SHP77 treated with DMSO at 0.1 percent for 48 hours (cell line): ENCODE results near the gene RABGAP1L.
"Not testable (repeated sequence)": the region's sequence is repeated elsewhere in the genome, so short reads cannot be mapped to it uniquely, and the experiment has no call there.

Experiments
- DNase-seq: peaks from one replicate; lab custom pipeline; 2025; lab: John Stamatoyannopoulos, UW

Gene RABGAP1L

GRCh38 chr1:174153825-174154107 is 5.6 kb upstream of the RABGAP1L start:
- no peak for DNase-seq

GRCh38 chr1:174156437-174156836 is 2.9 kb upstream of the RABGAP1L start:
- DNase-seq = no peak

DNA sequence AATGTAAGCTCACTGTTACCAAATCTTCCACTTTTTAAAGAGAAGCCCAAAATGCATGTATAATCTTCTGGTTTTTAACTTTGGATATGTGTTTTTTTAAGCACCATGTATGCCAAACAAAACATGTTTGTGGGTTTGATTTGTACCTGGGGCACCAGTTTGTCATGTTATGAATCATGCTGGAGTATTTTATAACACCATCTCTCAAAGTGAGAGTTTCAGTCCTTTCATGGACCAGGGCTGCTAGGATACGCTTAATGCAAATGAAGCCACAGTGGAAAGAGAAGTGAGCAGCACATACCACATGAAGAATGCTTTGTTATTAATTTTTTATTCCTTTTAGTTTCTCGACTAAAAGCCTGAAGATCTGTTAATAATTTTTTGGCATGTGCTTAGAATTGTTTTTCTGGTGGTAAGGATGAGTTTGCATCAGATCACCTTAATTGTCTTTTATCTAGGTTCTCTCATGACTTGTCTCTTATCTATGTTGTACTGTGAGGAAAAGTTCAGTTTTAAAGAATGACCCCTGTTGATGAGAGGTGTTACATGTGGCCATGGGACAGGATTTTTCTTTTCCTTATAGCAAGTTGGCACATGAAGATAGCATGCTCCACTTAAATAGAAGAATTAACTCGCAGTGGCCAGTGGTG is 2.0 kb upstream of the RABGAP1L start:
- DNase-seq = no peak

DNA sequence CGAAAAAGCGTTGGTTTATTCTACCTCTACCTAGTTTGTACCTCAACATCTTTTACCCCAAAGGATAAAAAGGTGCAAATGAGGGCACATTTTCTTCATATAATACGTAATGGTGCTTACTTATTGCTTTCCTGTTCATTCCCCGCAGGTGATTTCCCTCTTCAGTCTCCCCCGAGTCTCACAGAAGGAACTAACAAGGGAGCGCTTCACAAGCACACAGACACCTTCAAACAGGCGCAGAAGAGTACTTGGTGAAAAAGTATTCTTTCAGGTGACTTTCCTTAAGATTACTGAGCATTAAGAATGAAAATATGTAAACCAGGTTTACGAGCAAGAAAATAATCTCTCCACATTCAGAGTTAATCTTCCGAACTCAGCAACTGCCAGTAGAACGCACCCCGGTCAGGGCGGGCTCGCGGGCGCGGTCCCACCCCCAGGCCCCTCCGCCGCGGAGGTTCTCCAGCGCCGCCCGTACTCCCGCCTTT is 511 bp upstream of the RABGAP1L start:
- no peak for DNase-seq

GRCh38 chr1:174160109-174160473 is 771 bp downstream of the RABGAP1L start:
- no peak for DNase-seq

DNA sequence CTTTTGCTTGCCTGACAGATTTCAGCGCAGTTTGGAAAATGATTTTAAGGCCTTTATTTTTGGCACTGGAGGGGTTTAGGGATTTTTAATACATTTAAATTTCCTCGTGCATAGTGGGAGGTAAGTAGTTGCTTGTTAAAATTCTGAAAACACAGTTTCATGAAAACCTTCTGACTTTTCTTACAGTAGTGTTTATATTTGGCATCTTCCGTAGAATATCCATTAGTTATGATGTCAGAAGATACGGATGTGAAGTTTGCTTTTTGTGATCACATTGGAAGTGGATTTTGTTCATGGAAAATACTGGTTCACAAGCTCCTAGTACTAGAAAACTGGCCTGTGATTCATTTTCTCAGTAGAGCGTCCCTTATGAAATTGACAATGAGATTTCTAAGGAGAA is 1.3 kb downstream of the RABGAP1L start:
- no peak for DNase-seq

GRCh38 chr1:174161813-174162212 is 2.5 kb downstream of the RABGAP1L start:
- DNase-seq = no peak

- DNase-seq = no peak
These were observed 5.5 kb downstream of the RABGAP1L start for GRCh38 chr1:174164826-174165225.

DNA sequence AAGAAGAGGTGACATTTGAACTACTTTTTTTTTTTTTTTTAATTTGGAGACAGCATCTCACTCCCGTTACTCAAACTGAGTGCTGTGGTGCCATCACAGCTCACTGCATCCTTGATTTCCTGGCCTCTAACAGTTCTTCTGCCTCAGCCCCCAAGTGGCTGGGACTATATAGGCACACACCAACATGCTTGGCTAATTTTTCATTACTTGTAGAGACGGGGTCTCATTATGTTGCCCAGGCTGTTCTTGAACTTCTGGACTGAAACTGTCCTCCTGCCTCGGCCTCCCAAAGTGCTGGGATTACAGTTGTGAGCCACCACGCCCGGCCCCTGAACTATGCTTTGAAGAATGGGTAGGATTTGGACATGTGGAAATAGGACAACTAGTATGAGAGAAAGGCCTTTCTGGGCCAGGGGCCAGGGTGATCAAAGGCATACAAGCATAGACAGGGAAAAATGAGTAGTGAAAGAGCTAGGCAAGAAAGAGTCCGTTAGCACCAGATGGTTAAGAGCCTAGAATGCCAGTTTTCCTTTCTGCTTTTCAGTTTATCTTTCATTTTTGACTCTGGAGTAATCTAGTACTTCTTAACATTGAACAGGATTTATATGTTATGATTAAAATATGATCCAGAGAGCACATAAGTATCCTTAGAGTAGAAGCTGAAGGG is 6.3 kb downstream of the RABGAP1L start:
- DNase-seq = no peak

GRCh38 chr1:174166530-174167264 is 7.4 kb downstream of the RABGAP1L start:
- DNase-seq = no peak

DNA sequence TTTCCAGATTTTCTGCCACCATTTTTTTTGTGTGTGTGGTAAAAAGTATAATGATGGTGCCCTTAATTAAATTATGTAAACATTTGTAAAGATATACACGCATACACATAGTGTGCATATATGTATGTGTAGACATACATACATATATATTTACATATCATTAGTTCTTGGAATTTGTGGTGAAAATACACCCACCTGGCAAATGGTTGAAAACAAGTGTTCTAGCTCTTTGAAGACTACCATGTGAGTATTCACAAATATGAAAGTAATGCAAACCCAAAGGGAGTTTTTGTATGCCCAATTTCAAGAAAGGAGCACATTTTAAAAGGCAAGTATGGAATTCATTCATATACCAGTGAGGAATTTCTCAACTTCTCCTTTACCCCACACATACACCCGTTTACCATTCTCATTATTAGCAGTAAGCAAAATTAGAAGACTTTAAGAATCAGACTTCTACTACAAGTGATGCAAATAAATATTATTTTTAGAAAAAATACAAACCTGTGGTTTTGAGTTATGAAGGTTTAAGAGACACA is 8.0 kb downstream of the RABGAP1L start:
- DNase-seq = no peak

- DNase-seq = no peak
These were observed 10.0 kb downstream of the RABGAP1L start for GRCh38 chr1:174169342-174169741.

DNA sequence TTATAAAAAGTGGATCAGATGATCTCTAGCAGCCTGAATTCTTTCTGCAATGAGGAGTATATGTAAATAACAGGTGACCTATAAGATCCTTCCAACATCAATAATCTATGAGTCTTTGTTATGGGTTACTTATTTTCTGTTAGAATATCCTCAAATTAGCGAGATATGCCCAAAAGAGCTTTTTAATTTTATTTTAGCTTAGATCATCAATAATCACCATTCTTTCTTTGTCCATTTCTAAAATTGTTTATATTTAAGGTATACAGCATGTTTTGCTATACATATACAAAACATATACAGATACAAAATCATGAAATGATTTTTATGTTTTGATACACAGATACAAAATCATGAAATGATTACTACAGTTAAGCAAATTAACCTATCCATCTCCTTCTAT is 11.8 kb downstream of the RABGAP1L start:
- DNase-seq = no peak

DNA sequence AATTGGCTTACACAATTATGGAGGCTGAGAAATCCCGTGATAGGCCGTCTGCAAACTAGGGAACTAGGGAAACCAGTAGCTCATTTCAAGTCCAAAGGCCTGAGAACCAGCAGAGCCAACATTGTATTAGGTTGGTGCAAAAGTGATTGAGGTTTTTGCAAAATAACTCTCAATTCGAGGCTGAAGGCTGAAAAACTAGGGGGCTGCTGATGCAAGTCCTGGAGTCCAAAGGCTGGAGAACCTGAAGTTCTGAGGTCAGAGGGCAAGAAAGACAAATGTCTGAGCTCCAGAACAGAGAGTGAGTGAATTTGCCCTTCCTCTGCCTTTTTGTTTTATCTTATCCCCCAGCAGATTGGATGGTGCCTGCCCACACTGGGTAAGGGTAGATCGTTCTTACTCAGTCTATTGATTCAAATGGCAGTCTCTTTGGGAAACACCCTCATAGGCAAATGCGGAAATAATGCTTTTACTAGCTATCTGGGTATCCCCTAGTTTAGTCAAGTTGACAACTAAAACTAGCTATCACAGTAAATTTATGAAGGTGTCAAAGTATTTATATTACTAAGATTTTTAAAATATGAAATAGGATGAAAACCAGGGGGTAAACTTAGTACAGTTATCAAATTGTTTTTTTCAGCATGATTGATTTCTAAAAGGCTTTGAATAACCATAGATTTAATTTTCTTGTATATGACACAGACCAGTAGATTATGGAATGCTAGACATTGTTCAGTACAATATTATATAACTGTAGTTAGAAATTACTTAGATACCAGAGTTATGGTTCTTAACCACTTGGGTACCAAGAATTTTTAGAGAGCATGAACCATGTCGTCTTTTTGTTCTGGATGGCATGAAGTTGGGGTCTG is 15.4 kb downstream of the RABGAP1L start:
- DNase-seq = no peak

- DNase-seq = not testable (repeated sequence)
These were observed 19.1 kb downstream of the RABGAP1L start for GRCh38 chr1:174178459-174178858.

DNA sequence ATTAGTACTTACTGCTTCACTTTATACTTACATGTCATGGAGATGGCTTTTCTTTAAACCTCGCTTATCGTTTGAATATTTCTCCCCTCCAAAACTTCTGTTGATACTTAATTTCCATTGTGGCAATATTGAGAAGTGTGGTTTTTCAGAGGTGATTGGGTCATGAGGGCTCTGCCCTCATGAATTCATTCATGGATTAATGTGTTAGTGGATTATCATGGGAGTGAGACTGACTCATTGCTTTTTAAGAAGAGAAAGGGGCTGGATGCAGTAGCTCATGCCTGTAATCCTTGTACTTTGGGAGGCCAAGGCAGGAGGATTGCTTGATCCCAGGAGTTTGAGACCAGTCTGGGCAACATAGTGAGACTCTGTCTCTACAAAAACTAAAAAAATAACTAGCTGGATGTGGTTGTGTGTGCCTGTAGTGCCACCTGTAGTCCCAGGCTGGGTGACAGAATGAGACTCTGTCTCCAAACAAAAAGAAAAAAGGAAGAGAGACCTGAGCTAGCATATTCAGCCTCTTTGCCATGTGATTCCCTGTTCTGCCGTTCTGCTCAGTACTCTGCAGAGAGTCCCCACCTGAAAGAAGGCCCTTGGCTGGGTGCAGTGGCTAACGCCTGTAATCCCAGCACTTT is 30.2 kb downstream of the RABGAP1L start:
- DNase-seq = no peak

DNA sequence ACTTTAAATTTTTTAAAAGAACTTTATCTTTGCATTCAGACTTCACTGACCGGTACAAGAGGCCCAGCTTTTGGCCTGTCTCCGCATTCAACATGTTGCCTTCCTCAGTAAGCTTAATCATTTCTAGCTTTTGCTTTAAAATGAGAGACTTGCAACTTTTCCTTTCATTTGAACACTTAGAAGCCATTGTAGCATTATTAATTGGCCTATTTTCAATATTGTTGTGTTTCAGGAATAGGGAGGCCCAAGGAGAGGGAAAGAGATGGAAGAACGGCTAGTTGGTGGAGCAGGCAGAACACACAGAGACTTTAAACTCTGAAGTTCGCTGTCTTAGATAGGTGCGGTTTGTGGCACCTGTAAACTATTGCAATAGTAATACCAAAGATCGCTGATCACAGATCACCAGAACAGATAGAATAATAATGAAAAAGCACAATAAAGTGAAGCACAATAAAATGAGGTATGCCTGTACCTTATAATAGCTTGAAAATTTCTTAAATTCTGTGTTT is 31.4 kb downstream of the RABGAP1L start:
- no peak for DNase-seq

DNA sequence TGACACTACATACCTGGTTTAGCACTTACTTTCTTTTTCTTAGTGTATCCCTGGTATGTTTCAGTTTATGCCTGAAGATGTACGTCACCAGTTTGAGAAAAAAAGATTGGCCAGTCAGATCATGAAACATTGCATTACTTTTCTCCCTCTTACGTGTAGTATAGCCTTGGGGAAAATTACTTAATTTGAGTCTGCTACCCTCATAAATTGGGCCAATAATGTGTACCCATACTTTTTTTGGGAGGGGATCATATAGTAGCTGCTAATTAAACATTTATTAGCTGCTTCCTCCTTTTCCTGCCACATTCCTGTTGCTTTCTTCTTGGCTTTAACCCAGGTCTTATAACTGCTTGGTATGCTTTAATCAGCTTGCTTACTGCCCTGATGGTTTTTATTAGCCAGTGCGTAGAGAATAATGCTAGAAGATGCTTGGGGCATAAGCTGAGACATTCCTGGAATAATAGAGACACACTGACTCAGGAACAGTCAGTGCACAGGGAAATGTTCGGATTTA is 32.1 kb downstream of the RABGAP1L start:
- DNase-seq = no peak

- no peak for DNase-seq
These were observed 35.1 kb downstream of the RABGAP1L start for GRCh38 chr1:174194461-174194860.

DNA sequence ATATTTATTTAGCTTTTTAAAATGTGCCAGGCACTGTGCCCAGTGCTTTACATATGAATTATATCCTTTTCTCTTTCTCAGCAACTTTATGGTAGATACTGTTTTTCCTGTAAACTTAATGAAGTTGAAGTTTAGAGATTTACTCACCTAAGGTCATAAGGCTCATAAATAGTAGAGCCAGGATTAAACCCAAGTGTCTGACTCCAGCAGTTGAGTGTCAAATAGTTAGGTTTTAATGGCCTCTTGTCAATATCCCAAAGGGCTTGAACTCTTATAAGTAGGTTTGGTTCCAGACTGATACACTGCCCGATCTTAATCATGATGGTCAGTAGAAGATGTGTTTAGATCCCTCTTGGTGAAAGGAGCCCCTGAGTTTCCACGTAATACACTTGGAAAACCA is 37.8 kb downstream of the RABGAP1L start:
- no peak for DNase-seq

DNA sequence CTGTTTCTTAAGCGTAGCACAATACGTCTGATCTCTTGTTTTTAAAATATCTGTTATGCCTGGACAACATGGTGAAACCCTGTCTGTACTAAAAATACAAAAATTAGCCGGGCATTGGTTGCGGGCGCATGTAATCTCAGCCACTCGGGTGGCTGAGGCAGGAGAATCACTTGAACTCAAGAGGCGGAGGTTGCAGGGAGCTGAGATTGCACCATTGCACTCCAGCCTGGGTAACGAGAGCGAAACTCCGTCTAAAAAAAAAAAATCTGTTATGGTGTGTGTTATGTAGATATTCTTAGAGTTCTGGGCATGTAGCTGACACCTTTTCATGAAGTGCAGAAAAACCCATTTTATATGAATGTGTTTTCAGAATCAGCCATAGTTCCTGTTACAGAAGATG is 38.2 kb downstream of the RABGAP1L start:
- DNase-seq = no peak
